HG02642 (cell line): ENCODE measurements around the gene ST6GALNAC3.

ENCODE experiments used
- ATAC-seq: cut with Tn5 transposase; IDR thresholded peaks from one replicate; pipeline ENCODE4 v1.9.1; 2021; ENCODE audit warnings: mild to moderate bottlenecking; ENCODE audit not compliant: unreplicated experiment, poor library complexity

The ST6GALNAC3 gene

DNA sequence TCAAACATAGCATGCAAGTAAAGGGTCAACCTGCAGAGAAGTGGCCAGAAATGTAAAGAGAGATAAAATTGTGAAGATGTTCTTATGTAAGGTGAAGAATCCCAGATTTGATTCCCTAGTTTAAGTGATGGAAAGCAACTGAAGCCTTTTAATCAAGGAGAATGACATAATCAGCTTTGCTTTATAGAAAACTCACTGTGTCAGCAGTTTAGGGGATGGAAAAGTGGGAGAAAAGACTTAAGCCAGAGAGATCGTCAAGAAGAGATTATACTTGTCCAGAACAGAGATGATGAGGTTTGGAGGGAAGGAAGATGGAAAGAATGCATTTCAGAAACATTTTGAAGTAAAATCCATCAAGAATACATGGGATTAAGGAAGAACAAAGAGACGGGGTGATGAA lies 517.4 kb downstream of the ST6GALNAC3 start:
- ATAC-seq: no peak

GRCh38 chr1:76593141-76593540 lies 518.6 kb downstream of the ST6GALNAC3 start:
- ATAC-seq: no peak

GRCh38 chr1:76593618-76594017 lies 519.1 kb downstream of the ST6GALNAC3 start:
- no peak for ATAC-seq

- no peak for ATAC-seq
Observed at GRCh38 chr1:76595024-76595423, 520.5 kb downstream of the ST6GALNAC3 start.

GRCh38 chr1:76601465-76601864 lies 526.9 kb downstream of the ST6GALNAC3 start:
- no peak for ATAC-seq

GRCh38 chr1:76607717-76608116 lies 533.2 kb downstream of the ST6GALNAC3 start:
- ATAC-seq: no peak

DNA sequence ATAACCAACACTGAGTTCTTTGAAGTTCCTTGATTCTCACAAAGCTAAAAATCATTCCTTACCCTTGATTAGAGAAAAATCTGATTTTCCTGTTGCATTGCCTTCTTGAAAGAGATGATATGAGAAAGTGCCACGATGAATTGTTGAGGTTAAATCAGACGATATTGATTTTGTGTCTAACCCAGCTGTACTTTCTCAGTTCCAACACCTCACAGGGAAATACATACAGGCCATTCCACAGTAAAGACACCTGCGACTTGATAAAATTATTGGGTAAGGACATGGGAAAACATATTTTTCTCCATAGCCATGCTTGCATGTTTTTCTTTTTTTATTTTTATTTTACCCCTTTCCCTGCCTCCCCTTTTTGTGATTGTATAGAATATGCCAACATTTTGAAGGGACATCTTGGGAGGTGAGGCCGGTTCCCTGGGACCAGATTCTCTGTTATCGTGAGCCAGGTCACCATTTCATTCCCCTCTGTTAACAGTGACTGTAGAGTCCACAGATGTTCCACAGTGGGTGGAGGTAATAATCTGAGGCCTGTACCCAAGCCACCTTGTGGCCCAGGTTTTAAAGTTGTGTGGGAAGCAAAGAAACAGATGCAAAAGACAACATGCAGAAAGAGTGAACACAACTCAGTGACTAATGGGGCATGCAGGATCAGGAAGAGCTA lies 537.4 kb downstream of the ST6GALNAC3 start:
- ATAC-seq: no peak

- ATAC-seq: no peak
Observed at GRCh38 chr1:76613886-76614285, 539.3 kb downstream of the ST6GALNAC3 start.

DNA sequence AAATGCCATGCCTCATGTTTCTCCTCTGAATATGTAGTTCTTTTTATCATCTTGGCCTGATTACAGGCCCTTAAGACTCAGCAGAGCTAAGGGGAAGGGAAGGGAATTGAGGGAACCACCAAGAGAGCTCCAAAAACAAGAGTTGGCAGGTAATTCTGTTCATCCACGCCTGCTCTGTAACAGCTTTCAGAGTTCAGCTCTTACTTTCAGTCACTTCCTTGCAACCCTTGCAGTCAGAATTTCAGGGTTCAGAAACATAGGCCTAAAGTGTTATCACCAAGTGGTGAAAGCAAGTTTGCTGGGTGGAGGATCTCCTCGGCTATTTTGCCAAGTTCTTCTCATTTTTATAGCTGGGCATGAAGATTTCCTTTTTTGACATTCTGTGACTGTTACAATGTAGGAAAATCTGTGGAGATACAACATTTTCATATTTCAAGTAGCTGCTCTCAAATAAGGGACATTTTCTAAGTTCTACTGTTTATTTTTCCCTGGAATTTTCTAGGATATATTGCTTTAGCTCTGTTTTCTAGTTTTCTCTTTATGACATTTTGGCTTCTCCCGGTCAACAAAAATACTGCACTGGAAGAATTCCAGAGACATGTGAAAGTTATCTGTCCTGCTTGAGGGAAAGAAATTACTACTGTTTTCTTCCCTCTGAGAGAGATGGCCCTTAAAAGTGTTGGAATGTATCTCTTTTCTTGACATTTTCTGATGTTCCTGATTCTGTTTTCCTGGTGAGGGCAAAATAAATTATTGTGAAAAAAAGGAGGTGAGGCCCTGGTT lies 540.9 kb downstream of the ST6GALNAC3 start:
- no peak for ATAC-seq

DNA sequence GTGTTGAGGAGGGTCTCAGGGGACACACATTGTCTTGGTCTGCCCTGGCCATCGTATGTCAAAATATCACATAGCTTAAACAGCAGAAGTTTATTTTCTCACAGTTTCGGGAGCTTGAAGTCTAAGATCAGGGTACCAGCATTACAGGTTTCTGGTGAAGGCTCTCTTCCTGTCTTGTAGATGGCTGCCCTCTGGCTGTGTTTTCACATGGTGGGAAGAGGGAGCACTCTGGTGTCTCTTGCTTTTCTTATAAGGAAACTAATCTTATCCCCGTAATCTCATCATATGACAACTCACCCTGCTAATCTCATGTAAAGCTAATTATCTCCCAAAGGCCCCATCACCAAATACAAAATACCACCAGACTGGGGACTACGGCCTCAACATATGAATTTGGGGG lies 545.8 kb downstream of the ST6GALNAC3 start:
- ATAC-seq: no peak

GRCh38 chr1:76622774-76623528 lies 548.4 kb downstream of the ST6GALNAC3 start:
- no peak for ATAC-seq

DNA sequence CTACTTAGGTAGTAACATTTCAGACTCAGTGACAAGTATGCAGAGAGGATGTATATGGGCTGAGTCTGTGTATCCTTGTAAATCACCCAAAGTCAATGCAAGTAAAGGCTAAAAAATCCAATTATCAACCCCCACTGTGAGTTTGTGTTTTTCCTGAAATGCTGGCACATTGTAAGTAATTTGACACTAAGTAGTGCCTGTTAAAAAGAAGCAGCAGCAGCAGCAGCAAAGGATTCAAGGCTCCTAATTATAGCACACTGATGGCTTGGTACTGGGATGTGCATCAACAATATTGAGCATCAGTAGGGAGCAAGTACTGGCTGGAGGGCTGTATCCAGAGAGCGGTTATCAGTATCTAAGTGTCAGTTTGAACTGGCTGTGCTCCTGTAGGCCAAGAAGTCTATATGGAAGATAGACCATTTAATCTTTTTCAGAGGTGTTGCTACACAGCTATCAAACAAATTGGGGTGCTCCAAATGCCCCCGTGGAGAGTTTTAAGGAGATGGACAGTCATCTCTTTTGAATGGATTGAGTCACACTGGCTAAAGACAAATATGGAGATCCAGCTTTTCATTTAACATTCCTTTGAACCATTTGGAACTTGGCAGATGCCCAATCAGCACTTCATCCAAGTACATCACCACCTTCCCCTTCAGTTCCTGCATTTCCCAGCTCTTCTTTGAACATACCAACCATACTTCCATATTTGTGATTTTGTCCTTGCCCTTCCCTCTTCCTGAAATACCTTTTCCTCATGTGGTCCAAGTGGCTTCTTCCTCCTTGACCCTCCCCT lies 551.5 kb downstream of the ST6GALNAC3 start:
- no peak for ATAC-seq

- no peak for ATAC-seq
Observed at GRCh38 chr1:76627498-76627897, 553.0 kb downstream of the ST6GALNAC3 start.

DNA sequence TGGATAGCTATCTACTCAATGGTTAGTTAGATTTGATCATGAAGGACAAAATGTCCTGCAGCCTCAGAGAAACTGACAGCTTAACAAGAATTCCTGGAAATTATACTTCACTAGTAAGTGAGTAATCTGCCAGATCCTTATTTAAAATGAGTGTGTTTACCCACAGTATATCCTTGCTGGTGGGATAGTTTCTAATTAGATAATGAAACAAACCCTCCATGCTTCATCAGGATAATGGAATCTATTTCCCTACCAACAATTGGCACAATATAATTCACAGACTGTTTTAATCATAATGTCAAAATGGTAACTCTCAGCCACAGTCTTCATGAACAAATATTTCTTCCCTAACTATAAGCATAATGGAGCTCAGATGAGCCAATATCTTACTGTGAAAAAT lies 553.4 kb downstream of the ST6GALNAC3 start:
- no peak for ATAC-seq

DNA sequence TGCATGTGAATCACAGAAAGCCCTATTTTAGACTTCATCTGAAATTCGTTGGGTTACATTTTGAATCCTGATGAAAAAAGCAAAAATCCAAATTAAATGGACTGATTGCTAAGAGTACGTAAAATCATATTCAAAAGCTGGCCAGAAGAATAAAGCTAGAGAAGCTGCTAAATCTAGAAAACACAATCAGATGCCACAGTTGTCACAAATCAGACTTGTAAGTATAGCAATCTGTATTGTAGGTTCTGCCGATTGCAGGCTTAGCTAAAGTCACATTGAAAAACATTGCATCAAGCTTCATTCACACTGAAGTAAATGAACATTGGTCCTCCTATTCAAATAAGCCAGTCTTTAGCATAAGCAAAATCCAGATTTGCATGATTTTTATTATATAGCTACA lies 557.6 kb downstream of the ST6GALNAC3 start:
- ATAC-seq: no peak

DNA sequence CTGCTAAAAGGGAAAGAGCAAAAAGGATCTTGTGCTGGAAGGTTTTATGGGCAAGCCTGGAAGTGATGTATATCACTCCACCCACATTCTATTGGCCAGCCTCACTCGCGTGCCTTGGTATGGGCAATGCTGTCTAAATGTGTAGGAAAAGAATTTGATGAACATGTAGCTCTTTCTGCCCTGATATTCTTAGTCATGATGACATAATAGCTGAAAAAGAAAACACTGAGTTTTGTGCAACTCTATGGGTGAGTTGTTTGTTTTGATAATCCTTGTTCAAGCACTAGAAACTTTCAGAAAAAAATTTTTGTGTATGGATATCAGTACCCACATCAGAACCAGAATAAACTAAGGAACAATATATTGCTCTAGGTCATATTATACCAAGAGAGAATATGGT lies 561.2 kb downstream of the ST6GALNAC3 start:
- no peak for ATAC-seq

DNA sequence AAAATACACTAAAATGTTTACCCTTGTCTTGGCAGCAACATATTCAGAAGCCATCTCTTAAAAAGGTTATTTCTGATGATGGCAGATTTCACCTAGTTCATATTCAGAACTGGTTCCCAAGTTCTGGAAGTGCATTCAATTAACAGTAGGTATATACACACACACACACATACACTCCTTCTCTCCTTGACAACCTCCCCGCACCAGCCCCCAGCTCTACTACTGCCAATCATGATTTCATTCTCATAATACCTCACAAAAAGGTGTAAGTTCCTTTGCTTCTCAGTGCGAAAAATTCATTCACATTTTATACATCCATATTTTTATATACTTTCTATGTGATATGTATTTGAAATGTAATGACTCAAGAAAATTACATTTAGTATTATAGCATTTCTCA lies 564.6 kb downstream of the ST6GALNAC3 start:
- no peak for ATAC-seq

DNA sequence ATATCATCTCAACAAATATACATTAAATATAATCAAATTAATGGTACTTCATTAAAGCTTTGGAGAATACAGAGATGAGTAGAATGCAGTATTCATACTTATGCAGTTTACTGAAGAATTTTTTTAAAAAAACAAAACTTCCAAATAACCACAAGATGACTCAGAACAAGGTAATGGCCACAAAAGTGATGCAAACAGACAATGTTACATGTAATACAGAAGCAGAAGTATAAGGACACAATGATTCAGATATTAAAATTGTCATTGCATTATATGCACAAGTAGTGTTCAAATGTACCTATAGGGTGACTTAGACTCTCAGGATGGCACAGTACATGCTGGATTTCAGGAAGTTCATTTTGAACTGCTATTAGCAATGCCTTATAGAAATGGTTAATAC lies 565.5 kb downstream of the ST6GALNAC3 start:
- ATAC-seq: no peak

DNA sequence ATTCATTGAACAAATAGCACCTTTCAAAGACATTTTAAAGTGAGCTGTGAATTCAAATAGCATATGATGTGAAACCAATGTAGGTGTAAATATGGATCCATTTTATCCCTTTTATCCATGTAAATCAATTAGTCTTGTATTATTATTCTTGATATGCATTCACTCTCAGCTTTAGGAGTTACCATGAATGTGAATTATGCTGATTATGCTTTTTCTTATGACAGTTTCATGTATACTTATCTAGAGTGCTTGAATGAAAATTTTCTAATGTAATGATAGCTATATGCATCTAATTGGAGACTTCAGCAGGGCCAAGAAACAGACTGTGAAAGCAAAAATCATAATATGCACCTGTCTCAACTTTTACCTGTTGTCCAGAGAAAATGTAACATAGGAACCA lies 566.2 kb downstream of the ST6GALNAC3 start:
- no peak for ATAC-seq

DNA sequence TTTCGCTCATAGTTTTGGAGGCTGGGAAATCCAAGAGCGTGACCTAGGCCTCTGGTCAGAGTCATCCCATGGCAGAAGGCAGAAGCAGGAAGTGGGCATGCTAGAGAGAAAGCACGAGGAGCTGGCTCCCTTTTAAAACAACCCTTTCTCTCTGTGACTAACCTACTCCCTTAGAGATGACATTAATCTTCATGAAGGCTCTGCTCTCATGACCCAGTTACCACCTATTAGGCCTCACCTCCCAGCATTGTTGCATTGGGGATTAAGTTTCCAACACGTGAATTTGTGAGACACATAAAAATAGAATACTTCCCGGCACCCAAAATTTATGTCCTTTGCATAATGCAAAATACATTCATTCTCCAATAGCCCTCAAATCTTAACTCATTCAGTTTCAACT lies 569.6 kb downstream of the ST6GALNAC3 start:
- ATAC-seq: no peak
